Dendritic cell treated with granulocyte-macrophage colony-stimulating factor and Interleukin-4, amounts not matched to agents 40 ng/mL and 50 ng/mL, for 4 days (primary cell): ENCODE measurements around the gene PRIMPOL.
"Not testable (repeated sequence)": the region's sequence is repeated elsewhere in the genome, so short reads cannot be mapped to it uniquely, and the experiment has no call there.

Source experiments
- H3K27ac Mint-ChIP-seq: one replicate; pipeline ENCODE4 v1.8.0; 2022; ENCODE audit warnings: mild to moderate bottlenecking, mixed read lengths
- H3K27me3 Mint-ChIP-seq: one replicate; pipeline ENCODE4 v1.8.0; 2022; ENCODE audit warnings: mild to moderate bottlenecking, mixed read lengths
- H3K36me3 Mint-ChIP-seq: one replicate; pipeline ENCODE4 v1.8.0; 2022; ENCODE audit warnings: low read depth, mixed read lengths
- H3K4me1 Mint-ChIP-seq: one replicate; pipeline ENCODE4 v1.8.0; 2022; ENCODE audit warnings: low read depth, mixed read lengths
- H3K4me3 Mint-ChIP-seq: one replicate; pipeline ENCODE4 v1.8.0; 2022; ENCODE audit warnings: mild to moderate bottlenecking, moderate library complexity, mixed read lengths
- H3K9me3 Mint-ChIP-seq: one replicate; pipeline ENCODE4 v1.8.0; 2022; ENCODE audit warnings: mixed read lengths
- intact Hi-C: fragments of 100-400 bp; cut with micrococcal nuclease; formaldehyde crosslinking; loops from one replicate; pipeline ENCODE4 v1.15.0; 2022

PRIMPOL gene

GRCh38 chr4:184624504-184624903 is 25.0 kb upstream of the PRIMPOL start:
- H3K27ac Mint-ChIP-seq, intact Hi-C loops, H3K27me3 Mint-ChIP-seq, H3K9me3 Mint-ChIP-seq, H3K4me3 Mint-ChIP-seq: not testable (repeated sequence)
- Mint-ChIP-seq H3K36me3 (peaks cover 55% of the 10 kb centered on the region), H3K4me1 (peaks cover 27% of the 10 kb centered on the region)

GRCh38 chr4:184624972-184625554 is 24.5 kb upstream of the PRIMPOL start:
- Mint-ChIP-seq H3K9me3 (no peaks in the 10 kb centered on the region), H3K27ac (peak overlapping the region; percentile 8), H3K27me3 (no peaks in the 10 kb centered on the region), H3K4me1 (peaks cover 25% of the 10 kb centered on the region), H3K4me3 (no peak overlapping the region), H3K36me3 (peaks cover 61% of the 10 kb centered on the region)
- intact Hi-C loops: no loop called here

- Mint-ChIP-seq H3K36me3 (peaks cover 70% of the 10 kb centered on the region), H3K4me1 (peaks cover 16% of the 10 kb centered on the region)
- intact Hi-C loops, H3K27ac Mint-ChIP-seq, H3K4me3 Mint-ChIP-seq, H3K9me3 Mint-ChIP-seq, H3K27me3 Mint-ChIP-seq: not testable (repeated sequence)
Measured at GRCh38 chr4:184625783-184626596, 23.5 kb upstream of the PRIMPOL start.

- Mint-ChIP-seq H3K4me3 (no peak overlapping the region), H3K27ac (no peak overlapping the region), H3K9me3 (no peaks in the 10 kb centered on the region), H3K27me3 (no peaks in the 10 kb centered on the region), H3K36me3 (peaks cover 89% of the 10 kb centered on the region), H3K4me1 (peaks cover 10% of the 10 kb centered on the region)
- intact Hi-C loops: no loop called here
Measured at GRCh38 chr4:184628103-184628502, 21.4 kb upstream of the PRIMPOL start.

- no peaks in the 10 kb centered on the region for H3K27me3 Mint-ChIP-seq
- no peaks in the 10 kb centered on the region for H3K4me1 Mint-ChIP-seq
- H3K9me3 Mint-ChIP-seq: no peaks in the 10 kb centered on the region
- no peak overlapping the region for H3K4me3 Mint-ChIP-seq
- H3K36me3 Mint-ChIP-seq: peaks cover 90% of the 10 kb centered on the region
- intact Hi-C loops: no loop called here
- H3K27ac Mint-ChIP-seq: no peak overlapping the region
Measured at GRCh38 chr4:184632842-184633241, 16.7 kb upstream of the PRIMPOL start.

GRCh38 chr4:184635381-184635780 is 14.2 kb upstream of the PRIMPOL start:
- intact Hi-C loops: no loop called here
- Mint-ChIP-seq H3K27ac (no peak overlapping the region), H3K4me3 (no peak overlapping the region), H3K4me1 (peaks cover 12% of the 10 kb centered on the region), H3K27me3 (no peaks in the 10 kb centered on the region), H3K36me3 (peaks cover 89% of the 10 kb centered on the region), H3K9me3 (no peaks in the 10 kb centered on the region)

- peaks cover 82% of the 10 kb centered on the region for H3K36me3 Mint-ChIP-seq
- intact Hi-C loops: no loop called here
- H3K27me3 Mint-ChIP-seq: no peaks in the 10 kb centered on the region
- H3K4me1 Mint-ChIP-seq: peaks cover 12% of the 10 kb centered on the region
- no peak overlapping the region for H3K4me3 Mint-ChIP-seq
- H3K27ac Mint-ChIP-seq: no peak overlapping the region
- H3K9me3 Mint-ChIP-seq: no peaks in the 10 kb centered on the region
Measured at GRCh38 chr4:184636144-184636543, 13.4 kb upstream of the PRIMPOL start.

- H3K4me3 Mint-ChIP-seq: no peak overlapping the region
- H3K27ac Mint-ChIP-seq: no peak overlapping the region
- no peaks in the 10 kb centered on the region for H3K9me3 Mint-ChIP-seq
- H3K27me3 Mint-ChIP-seq: no peaks in the 10 kb centered on the region
- peaks cover 12% of the 10 kb centered on the region for H3K4me1 Mint-ChIP-seq
- H3K36me3 Mint-ChIP-seq: peaks cover 83% of the 10 kb centered on the region
- intact Hi-C loops: no loop called here
Measured at GRCh38 chr4:184636897-184637296, 12.6 kb upstream of the PRIMPOL start.

GRCh38 chr4:184641022-184641421 is 8.5 kb upstream of the PRIMPOL start:
- Mint-ChIP-seq H3K36me3 (peaks cover 65% of the 10 kb centered on the region), H3K4me3 (no peak overlapping the region), H3K9me3 (no peaks in the 10 kb centered on the region), H3K27me3 (no peaks in the 10 kb centered on the region), H3K27ac (no peak overlapping the region), H3K4me1 (peaks cover 12% of the 10 kb centered on the region)
- intact Hi-C loops: no loop called here

- no peak overlapping the region for H3K27ac Mint-ChIP-seq
- H3K4me3 Mint-ChIP-seq: no peak overlapping the region
- intact Hi-C loops: no loop called here
- H3K27me3 Mint-ChIP-seq: no peaks in the 10 kb centered on the region
- H3K9me3 Mint-ChIP-seq: no peaks in the 10 kb centered on the region
- H3K4me1 Mint-ChIP-seq: peaks cover 15% of the 10 kb centered on the region
- peaks cover 65% of the 10 kb centered on the region for H3K36me3 Mint-ChIP-seq
Measured at GRCh38 chr4:184641451-184641850, 8.1 kb upstream of the PRIMPOL start.

- H3K4me3 Mint-ChIP-seq: no peak overlapping the region
- H3K4me1 Mint-ChIP-seq: peaks cover 29% of the 10 kb centered on the region
- H3K27me3 Mint-ChIP-seq: no peaks in the 10 kb centered on the region
- intact Hi-C loops: no loop called here
- H3K27ac Mint-ChIP-seq: no peak overlapping the region
- H3K9me3 Mint-ChIP-seq: no peaks in the 10 kb centered on the region
- peaks cover 60% of the 10 kb centered on the region for H3K36me3 Mint-ChIP-seq
Measured at GRCh38 chr4:184643731-184644130, 5.8 kb upstream of the PRIMPOL start.

GRCh38 chr4:184644553-184645307 is 4.8 kb upstream of the PRIMPOL start:
- intact Hi-C loops: loop anchor here (5.0 kb wide), 2 partner anchors 38 to 377 kb away; no protein-coding TSS in a partner anchor
- Mint-ChIP-seq H3K27me3 (no peaks in the 10 kb centered on the region), H3K27ac (no peak overlapping the region), H3K4me3 (no peak overlapping the region), H3K36me3 (peaks cover 59% of the 10 kb centered on the region), H3K9me3 (no peaks in the 10 kb centered on the region), H3K4me1 (peaks cover 24% of the 10 kb centered on the region)

GRCh38 chr4:184645904-184646610 is 3.5 kb upstream of the PRIMPOL start:
- Mint-ChIP-seq H3K4me3 (no peak overlapping the region), H3K36me3 (peaks cover 58% of the 10 kb centered on the region), H3K27me3 (no peaks in the 10 kb centered on the region), H3K4me1 (peaks cover 27% of the 10 kb centered on the region), H3K9me3 (no peaks in the 10 kb centered on the region), H3K27ac (no peak overlapping the region)
- intact Hi-C loops: loop anchor here (5.0 kb wide), 2 partner anchors 36 to 379 kb away; no protein-coding TSS in a partner anchor
